HCT116 (cell line): ENCODE results near the gene THADA. TPM values are rescaled to one million over a fixed set of nuclear protein-coding genes. Genes with fewer than 3 reads are reported as not detected.

ENCODE experiments used
- ATAC-seq: fragments of 200-7000 bp; cut with Tn5 transposase; 2 replicates; pipeline ENCODE4 v1.9.1; 2020; ENCODE audit warnings: mild to moderate bottlenecking, moderate library complexity
- BruUV-seq: library from RNA; stranded (reverse); fragments of 400-500 nt; replicated peaks from 2 replicates; lab custom pipeline; 2021; lab: Mats Ljungman, UMichigan
- CTCF ChIA-PET: fragments of 300-600 bp; sonication (Branson Sonifier 250); formaldehyde crosslinking; loops from one replicate; lab custom pipeline; 2021; ENCODE audit warnings: antibody characterized with exemption; lab: Charles Lee
- POLR2A ChIA-PET: fragments of 300-600, 350-600 bp; sonication (Branson Sonifier 250); formaldehyde crosslinking; loops from one replicate; lab custom pipeline; 2021; ENCODE audit warnings: antibody characterized with exemption; lab: Charles Lee
- RAD21 ChIA-PET, 2 experiments: fragments of 300-600 bp; sonication (Branson Sonifier 250); formaldehyde crosslinking; loops; one replicate each; lab custom pipeline; 2023; ENCODE audit warnings: low total read pairs in 2 of 2; ENCODE audit not compliant: uncharacterized antibody in 2 of 2, unreplicated experiment in 2 of 2, low non-redundant PET in 1 of 2; lab: Charles Lee
- DNase-seq: peaks from one replicate; pipeline ENCODE4 v3.0.0-alpha.2; 2010; ENCODE audit warnings: low read depth, low spot score
- H2AFZ ChIP-seq: fragments of 200-600 bp; shearing (Covaris generic), sonication (generic); 2 replicates; pipeline ENCODE4 v1.6.1; 2017; ENCODE audit warnings: low read depth, mixed run types, mixed read lengths, antibody characterized with exemption, low read length; ENCODE audit not compliant: poor library complexity, severe bottlenecking
- H3K27ac ChIP-seq: 2 replicates; pipeline ENCODE4 v1.5.1; 2012; ENCODE audit warnings: low read depth, low read length
- H3K27me3 ChIP-seq: fragments of 200-600 bp; sonication (generic); 2 replicates; pipeline ENCODE4 v1.6.1; 2016; ENCODE audit warnings: mixed run types, low read length, mixed read lengths; ENCODE audit not compliant: insufficient read depth
- H3K36me3 ChIP-seq, 2 experiments: fragments of 200-500 bp in 1 of 2; fragments of 200-600 bp in 1 of 2; sonication (Bioruptor generic) in 1 of 2; sonication (generic) in 1 of 2; 2 replicates each; pipeline versions ENCODE4 v1.5.1 to v1.6.1; 2014 to 2016; ENCODE audit warnings: low read length in 2 of 2, inconsistent platforms in 1 of 2, mixed read lengths in 1 of 2, mixed run types in 1 of 2; ENCODE audit not compliant: insufficient read depth in 2 of 2, control insufficient read depth in 1 of 2
- H3K4me1 ChIP-seq, 2 experiments: fragments of 200-600 bp in 1 of 2; sonication (generic) in 1 of 2; 2 replicates each; pipeline versions ENCODE4 v1.5.1 to v1.6.1; 2012 to 2017; ENCODE audit warnings: low read length in 2 of 2, inconsistent platforms in 1 of 2, mild to moderate bottlenecking in 1 of 2, mixed read lengths in 1 of 2, mixed run types in 1 of 2, moderate library complexity in 1 of 2; ENCODE audit not compliant: insufficient read depth in 2 of 2, control insufficient read depth in 1 of 2
- H3K4me2 ChIP-seq: fragments of 200-600 bp; sonication (generic); 2 replicates; pipeline ENCODE4 v1.6.1; 2017; ENCODE audit warnings: mixed run types, low read length, mixed read lengths
- H3K4me3 ChIP-seq, 2 experiments: fragments of 200-600 bp in 1 of 2; sonication (generic) in 1 of 2; replicated peaks in 1 of 2; 2 replicates each; pipeline ENCODE4 v1.5.1; 2011 to 2016; ENCODE audit warnings: low read length in 2 of 2, control low read depth in 1 of 2, low read depth in 1 of 2, mild to moderate bottlenecking in 1 of 2, mixed read lengths in 1 of 2, mixed run types in 1 of 2
- H3K79me2 ChIP-seq: fragments of 200-600 bp; sonication (generic); 2 replicates; pipeline ENCODE4 v1.6.1; 2017; ENCODE audit warnings: mild to moderate bottlenecking, mixed run types, low read length, moderate library complexity, mixed read lengths; ENCODE audit not compliant: insufficient read depth
- H3K9ac ChIP-seq: fragments of 200-600 bp; sonication (generic); 2 replicates; pipeline ENCODE4 v1.6.1; 2016; ENCODE audit warnings: low read length, mixed read lengths
- H3K9me2 ChIP-seq: fragments of 200-600 bp; sonication (generic), shearing (Covaris generic); 2 replicates; pipeline ENCODE4 v1.6.1; 2017; ENCODE audit warnings: mixed run types, mild to moderate bottlenecking, moderate library complexity; ENCODE audit not compliant: insufficient read depth
- H3K9me3 ChIP-seq, 2 experiments: fragments of 200-500 bp in 1 of 2; fragments of 200-600 bp in 1 of 2; sonication (Bioruptor generic) in 1 of 2; sonication (generic) in 1 of 2; 2 replicates each; pipeline ENCODE4 v1.6.1; 2014 to 2017; ENCODE audit warnings: low read length in 2 of 2, mixed read lengths in 2 of 2, inconsistent platforms in 1 of 2, low read depth in 1 of 2, mild to moderate bottlenecking in 1 of 2, mixed run types in 1 of 2, moderate library complexity in 1 of 2; ENCODE audit not compliant: control insufficient read depth in 1 of 2, insufficient read depth in 1 of 2
- H4K20me1 ChIP-seq: fragments of 200-600 bp; sonication (generic), shearing (Covaris generic); 2 replicates; pipeline ENCODE4 v1.6.1; 2017; ENCODE audit warnings: mixed run types, mild to moderate bottlenecking, moderate library complexity; ENCODE audit not compliant: insufficient read depth
- CBX3 ChIP-seq: IDR thresholded peaks from 2 replicates; pipeline ENCODE4 v1.6.1; 2012; ENCODE audit warnings: low read depth
- CEBPB ChIP-seq: IDR thresholded peaks from 2 replicates; pipeline ENCODE4 v1.6.1; 2012; ENCODE audit warnings: low read depth
- CTCF ChIP-seq, 3 experiments: fragments of 200-600 bp in 1 of 3; sonication (generic) in 1 of 3; IDR thresholded peaks in 2 of 3; conservative IDR thresholded peaks in 1 of 3; 2 replicates each; pipeline ENCODE4 v1.5.1; 2012 to 2017; ENCODE audit warnings: low read depth in 2 of 3, low read length in 2 of 3, antibody characterized with exemption in 1 of 3, borderline replicate concordance in 1 of 3, control low read depth in 1 of 3, mild to moderate bottlenecking in 1 of 3, mixed read lengths in 1 of 3, mixed run types in 1 of 3, moderate library complexity in 1 of 3; ENCODE audit not compliant: insufficient read depth in 1 of 3
- EGR1 ChIP-seq: IDR thresholded peaks from 2 replicates; pipeline ENCODE4 v1.6.1; 2012; ENCODE audit warnings: low read depth
- ELF1 ChIP-seq: IDR thresholded peaks from 2 replicates; pipeline ENCODE4 v1.6.1; 2012; ENCODE audit warnings: low read depth, borderline replicate concordance
- EZH2 ChIP-seq: fragments of 200-600 bp; sonication (generic); IDR thresholded peaks from 2 replicates; pipeline ENCODE4 v1.6.1; 2017; ENCODE audit warnings: antibody characterized with exemption, mixed run types
- EZH2phosphoT487 ChIP-seq: fragments of 200-600 bp; IDR thresholded peaks from 2 replicates; pipeline ENCODE4 v1.6.1; 2018; ENCODE audit warnings: antibody characterized with exemption, borderline replicate concordance
- FOSL1 ChIP-seq: IDR thresholded peaks from 2 replicates; pipeline ENCODE4 v1.6.1; 2012; ENCODE audit warnings: low read depth
- JUND ChIP-seq: IDR thresholded peaks from 2 replicates; pipeline ENCODE4 v1.6.1; 2012
- MAX ChIP-seq: IDR thresholded peaks from 2 replicates; pipeline ENCODE4 v1.6.1; 2012
- POLR2AphosphoS5 ChIP-seq: IDR thresholded peaks from 2 replicates; pipeline ENCODE4 v1.6.1; 2011; ENCODE audit warnings: mild to moderate bottlenecking, low read depth, low read length, moderate library complexity
- REST ChIP-seq: IDR thresholded peaks from 2 replicates; pipeline ENCODE4 v1.6.1; 2012; ENCODE audit warnings: low read depth
- TCF7L2 ChIP-seq: IDR thresholded peaks from 2 replicates; pipeline ENCODE4 v1.7.0; 2011; ENCODE audit warnings: borderline replicate concordance, inconsistent platforms; ENCODE audit not compliant: insufficient read depth, insufficient read length; ENCODE audit errors: extremely low read depth
- ZBTB33 ChIP-seq: IDR thresholded peaks from 2 replicates; pipeline ENCODE4 v1.6.1; 2011; ENCODE audit warnings: mild to moderate bottlenecking, low read length, moderate library complexity; ENCODE audit not compliant: insufficient replicate concordance; ENCODE audit errors: extremely low read depth
- intact Hi-C: fragments of 100-400 bp; cut with micrococcal nuclease; formaldehyde crosslinking; loops from 2 replicates; pipeline ENCODE4 v1.10.0; 2022
- total RNA-seq: library from RNA; stranded (reverse); gene quantifications from one replicate; pipeline ENCODE4 v1.2.1, GENCODE V29; 2021; ENCODE audit not compliant: unreplicated experiment

The THADA gene
- total RNA-seq, 1 experiment from 2014 or later, result 30.7 TPM

- POLR2A ChIA-PET, result no interaction called here
- no peak for DNase-seq
- RAD21 ChIA-PET, result no interaction called here
- no TSS peak for BruUV-seq
- peak overlapping the region; percentile 54; the same call in 1 of the 2 replicates for H3K4me2 ChIP-seq
- no peaks in the 10 kb centered on the region for H3K9me2 ChIP-seq
- H3K4me3 ChIP-seq, result no peak overlapping the region
- TF ChIP-seq ELF1 (no peak), EZH2 (no peak), MAX (no peak), ZBTB33 (no peak), REST (no peak), CTCF (IDR thresholded peaks at IDR 0.05 in 2 of 3, conservative IDR thresholded peaks at IDR 0.05 in 1 of 3; ENCODE audit: borderline replicate concordance in 1 of 3, insufficient read depth in 1 of 3, low read depth in 2 of 3, low read length in 2 of 3) (no peak), EGR1 (no peak), CBX3 (no peak), JUND (no peak), TCF7L2 (no peak), EZH2phosphoT487 (no peak), CEBPB (no peak), FOSL1 (no peak), POLR2AphosphoS5 (no peak)
- CTCF ChIA-PET, result no interaction called here
- no peaks in the 10 kb centered on the region for H3K79me2 ChIP-seq
- H3K9me3 ChIP-seq, result no peaks in the 10 kb centered on the region
- H3K36me3 ChIP-seq, result no peaks in the 10 kb centered on the region
- H3K27ac ChIP-seq, result peak overlapping the region; percentile 68
- intact Hi-C loops, result loop anchor here (10.0 kb wide), 1 partner anchor 160 kb away; no protein-coding TSS in a partner anchor
- H3K9ac ChIP-seq, result no peak overlapping the region
- H2AFZ ChIP-seq, result no peak overlapping the region
- H3K4me1 ChIP-seq, result peaks cover 45 to 60% of the 10 kb centered on the region in 2 experiments
- H3K27me3 ChIP-seq, result no peaks in the 10 kb centered on the region
- no peak for ATAC-seq
- no peaks in the 10 kb centered on the region for H4K20me1 ChIP-seq
Observed at GRCh38 chr2:43294973-43295603, 300.8 kb downstream of the THADA start.
